Gastroesophageal sphincter (tissue), 4 donors: ENCODE data around the gene CALHM5. TPM values are rescaled to one million over a fixed set of nuclear protein-coding genes. Genes with fewer than 3 reads are reported as not detected.

Experiments
- ATAC-seq: fragments of 150-250 bp; one replicate; pipeline ENCODE4 v1.9.1; 2016; ENCODE audit warnings: mild to moderate bottlenecking, moderate library complexity
- H3K27ac ChIP-seq, 4 donors: fragments of 200-600 bp; sonication (generic) in 3 of 4; 1 replicate in 3 of 4; 2 replicates in 1 of 4; pipeline ENCODE4 v1.5.1; 2016 to 2019
- H3K27me3 ChIP-seq: fragments of 200-600 bp; sonication (generic); one replicate; pipeline ENCODE4 v1.5.1; 2019
- H3K36me3 ChIP-seq, 2 donors: fragments of 200-600 bp; sonication (generic); one replicate each; pipeline ENCODE4 v1.5.1; 2019; ENCODE audit warnings: control low read depth in 1 of 2
- H3K4me1 ChIP-seq, 3 donors: fragments of 200-600 bp; sonication (generic); 1 replicate in 2 of 3; 2 replicates in 1 of 3; pipeline ENCODE4 v1.5.1; 2016 to 2019; ENCODE audit warnings: control low read depth in 2 of 3
- H3K4me3 ChIP-seq, 2 donors: fragments of 200-600 bp; sonication (generic); one replicate each; pipeline ENCODE4 v1.5.1; 2019; ENCODE audit warnings: mild to moderate bottlenecking in 1 of 2, moderate library complexity in 1 of 2
- H3K9me3 ChIP-seq, 3 donors: fragments of 200-600 bp; sonication (generic); one replicate each; pipeline ENCODE4 v1.5.1; 2017 to 2019; ENCODE audit warnings: control low read depth in 2 of 3
- CTCF ChIP-seq, 4 experiments: fragments of 200-600 bp in 2 of 4; fragments of 450-650 bp in 2 of 4; sonication (generic) in 1 of 4; IDR thresholded peaks; one replicate each; pipeline ENCODE4 v1.5.1; 2017 to 2019; ENCODE audit warnings: antibody characterized with exemption in 4 of 4, mild to moderate bottlenecking in 2 of 4, moderate library complexity in 2 of 4
- EP300 ChIP-seq: sonication (generic); formaldehyde crosslinking; IDR thresholded peaks from one replicate; pipeline ENCODE4 v1.6.1; 2017; ENCODE audit warnings: antibody characterized with exemption, mild to moderate bottlenecking
- POLR2A ChIP-seq, 2 donors: fragments of 450-650 bp; IDR thresholded peaks; one replicate each; pipeline ENCODE4 v1.6.1; 2017; ENCODE audit warnings: antibody characterized with exemption in 2 of 2, mild to moderate bottlenecking in 2 of 2, moderate library complexity in 1 of 2
- POLR2AphosphoS5 ChIP-seq: sonication (generic); formaldehyde crosslinking; IDR thresholded peaks from one replicate; pipeline ENCODE4 v1.6.1; 2017; ENCODE audit warnings: antibody characterized with exemption
- WGBS, 2 donors: methylation state at CpG; one replicate each; pipeline ENCODE4 v1.1.5; 2018; ENCODE audit warnings: low coverage in 1 of 2; 5-methylcytosine and 5-hydroxymethylcytosine counted together
- total RNA-seq, 4 donors: library from RNA; depleted of rRNA; stranded (reverse); fragments of >200 nt; gene quantifications; one replicate each; pipeline ENCODE4 v1.1.0, GENCODE V29; 2016

Gene CALHM5
- total RNA-seq: 1 to 10 TPM in 3 of 4 donors, under 1 TPM in 1; 0.81 to 6.0 (median 3.0) TPM

GRCh38 chr6:116511424-116512110, at the start of gene CALHM5:
Gene CALHM5 (plus strand): TSS chr6:116511639. CDS start chr6:116511697, 58 bp downstream.
- Histone ChIP-seq H3K4me1 (peaks cover 0 to 27% (median 5%) of the 10 kb centered on the region in 3 donors), H3K27ac (peak within 1 kb of the TSS; percentile 82 to 90 (median 85)), H3K9me3 (no peaks in the 10 kb centered on the region), H3K27me3 (no peaks in the 10 kb centered on the region), H3K4me3 (peak within 1 kb of the TSS; percentile 49 to 50), H3K36me3 (peaks cover 0 to 7% of the 10 kb centered on the region in 2 donors)
- TF ChIP-seq POLR2AphosphoS5 (peak; percentile 43), EP300 (no peak), CTCF (IDR thresholded peaks at IDR 0.05) (peak; percentile 49 to 74 (median 70))
- WGBS, 2 donors: 9 to 47% methylated on average over 5 to 6 of the region's 10 CpGs
- peak; percentile 92 for ATAC-seq

GRCh38 chr6:116461932-116462885, 49.2 kb upstream of the CALHM5 start:
- peaks cover 0 to 13% (median 0%) of the 10 kb centered on the region in 3 donors for H3K4me1 ChIP-seq
- peaks cover 19% of the 10 kb centered on the region for H3K27me3 ChIP-seq
- peak overlapping the region; percentile 25 to 55 for H3K4me3 ChIP-seq
- no peaks in the 10 kb centered on the region for H3K36me3 ChIP-seq
- H3K27ac ChIP-seq: peak overlapping the region in 2 of 4 donors; percentile 11 to 50
- ATAC-seq: peak; percentile 65
- 67 to 90% methylated on average over 4 to 12 of the region's 84 CpGs for WGBS, 2 donors
- TF ChIP-seq EP300 (no peak), CTCF (IDR thresholded peaks at IDR 0.05) (no peak), POLR2AphosphoS5 (no peak), POLR2A (IDR thresholded peaks at IDR 0.05) (no peak)
- no peaks in the 10 kb centered on the region for H3K9me3 ChIP-seq

GRCh38 chr6:116463301-116463700, 48.1 kb upstream of the CALHM5 start:
- Histone ChIP-seq H3K4me3 (no peak overlapping the region), H3K36me3 (no peaks in the 10 kb centered on the region), H3K27me3 (peaks cover 19% of the 10 kb centered on the region), H3K4me1 (peaks cover 0 to 13% (median 0%) of the 10 kb centered on the region in 3 donors), H3K27ac (no peak overlapping the region), H3K9me3 (no peaks in the 10 kb centered on the region)
- no peak for ATAC-seq
- no peak for TF ChIP-seq POLR2A (IDR thresholded peaks at IDR 0.05)
- WGBS, 2 donors: 94 to 100% methylated on average over 4 of the region's 4 CpGs

GRCh38 chr6:116465246-116465645, 46.2 kb upstream of the CALHM5 start:
- Histone ChIP-seq H3K36me3 (no peaks in the 10 kb centered on the region), H3K4me3 (no peak overlapping the region), H3K4me1 (peaks cover 0 to 13% (median 0%) of the 10 kb centered on the region in 3 donors), H3K9me3 (no peaks in the 10 kb centered on the region), H3K27me3 (peaks cover 19% of the 10 kb centered on the region), H3K27ac (no peak overlapping the region)
- TF ChIP-seq EP300 (no peak), CTCF (IDR thresholded peaks at IDR 0.05) (no peak), POLR2AphosphoS5 (no peak), POLR2A (IDR thresholded peaks at IDR 0.05) (no peak)
- WGBS, 2 donors: 72 to 79% methylated on average over 5 of the region's 5 CpGs
- ATAC-seq: peak; percentile 23

- peaks cover 0 to 6% (median 0%) of the 10 kb centered on the region in 3 donors for H3K4me1 ChIP-seq
- WGBS, 2 donors: 93 to 100% methylated on average over 1 of the region's 1 CpG
- peaks cover 12% of the 10 kb centered on the region for H3K27me3 ChIP-seq
- no peaks in the 10 kb centered on the region for H3K36me3 ChIP-seq
- H3K9me3 ChIP-seq: no peaks in the 10 kb centered on the region
- TF ChIP-seq CTCF (IDR thresholded peaks at IDR 0.05) (no peak), EP300 (no peak), POLR2A (IDR thresholded peaks at IDR 0.05) (no peak), POLR2AphosphoS5 (no peak)
- H3K27ac ChIP-seq: no peak overlapping the region
- no peak overlapping the region for H3K4me3 ChIP-seq
- ATAC-seq: no peak
Observed at GRCh38 chr6:116467096-116467495, 44.3 kb upstream of the CALHM5 start.
